HEK293T (cell line): ENCODE data around the gene MAPK8IP3.

ENCODE experiments used
- BHLHE40 ChIP-seq: fragments of 450-650 bp; IDR thresholded peaks from 2 replicates; pipeline ENCODE4 v1.6.1; 2016; ENCODE audit warnings: mild to moderate bottlenecking, moderate library complexity, borderline replicate concordance
- ELF4 ChIP-seq: fragments of 450-650 bp; IDR thresholded peaks from 2 replicates; pipeline ENCODE4 v1.6.1; 2017; ENCODE audit warnings: antibody characterized with exemption
- FOXA1 ChIP-seq: fragments of 450-650 bp; IDR thresholded peaks from 2 replicates; pipeline ENCODE4 v1.6.1; 2016; ENCODE audit warnings: mild to moderate bottlenecking
- HDGF ChIP-seq: fragments of 450-650 bp; IDR thresholded peaks from 2 replicates; pipeline ENCODE4 v1.6.1; 2017; ENCODE audit warnings: antibody characterized with exemption, borderline replicate concordance
- PKNOX1 ChIP-seq: fragments of 450-650 bp; IDR thresholded peaks from 2 replicates; pipeline ENCODE4 v1.6.1; 2016
- SP1 ChIP-seq: fragments of 450-650 bp; IDR thresholded peaks from 2 replicates; pipeline ENCODE4 v1.6.1; 2017
- ZNF384 ChIP-seq: fragments of 450-650 bp; IDR thresholded peaks from 2 replicates; pipeline ENCODE4 v1.6.1; 2016

DNA sequence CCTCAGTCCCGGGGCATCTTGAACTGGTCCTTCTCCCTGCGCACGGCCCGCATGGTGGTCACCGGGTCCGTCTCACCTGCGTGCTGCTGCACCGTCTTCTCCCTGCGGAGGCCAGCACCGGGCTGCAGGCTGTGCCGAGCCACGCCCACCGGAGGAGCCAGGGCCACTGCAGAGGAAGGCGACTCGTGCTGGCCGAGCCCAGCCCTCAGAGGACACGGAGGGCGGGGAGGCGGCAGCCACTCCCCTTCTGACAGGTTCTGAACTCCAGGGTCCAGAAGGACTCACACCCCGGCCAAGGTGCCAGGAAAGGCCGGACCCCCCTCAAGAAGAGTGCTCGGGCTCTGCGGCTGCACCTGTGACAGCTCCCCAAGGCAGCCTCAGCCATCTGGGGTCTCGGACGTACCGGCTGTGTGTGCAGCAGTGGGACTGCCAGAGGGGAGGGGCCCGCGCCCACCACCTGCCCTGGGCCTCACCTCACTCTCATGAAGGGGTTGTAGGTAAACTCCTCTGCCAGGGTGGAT lies 103.3 kb downstream of the MAPK8IP3 start:
- TF ChIP-seq SP1: no peak
- TF ChIP-seq HDGF: no peak
- no peak for TF ChIP-seq PKNOX1
- no peak for TF ChIP-seq ZNF384
- no peak for TF ChIP-seq BHLHE40
- TF ChIP-seq ELF4: no peak
- TF ChIP-seq FOXA1: no peak
